MG63 (cell line): ENCODE results near the gene PODXL. TPM values are rescaled to one million over a fixed set of nuclear protein-coding genes. Genes with fewer than 3 reads are reported as not detected.
A peak's percentile ranks its signal among the peaks of the same experiment; 100 is the strongest.

Source experiments
- DNase-seq: peaks from one replicate; pipeline ENCODE4 v3.0.0-alpha.2; 2020
- H3K27me3 ChIP-seq: fragments of 250-450 bp; sonication (Bioruptor Pico); 2 replicates; pipeline ENCODE4 v1.5.1; 2020; ENCODE audit warnings: mild to moderate bottlenecking, moderate library complexity
- H3K36me3 ChIP-seq: fragments of 250-450 bp; sonication (Bioruptor Pico); 2 replicates; pipeline ENCODE4 v1.5.1; 2020; ENCODE audit warnings: mild to moderate bottlenecking, moderate library complexity
- H3K4me3 ChIP-seq: fragments of 250-450 bp; sonication (Bioruptor Pico); 2 replicates; pipeline ENCODE4 v1.5.1; 2020; ENCODE audit warnings: mild to moderate bottlenecking, moderate library complexity
- H3K9me3 ChIP-seq: fragments of 250-450 bp; sonication (Bioruptor Pico); 2 replicates; pipeline ENCODE4 v1.5.1; 2020; ENCODE audit warnings: mild to moderate bottlenecking, moderate library complexity
- total RNA-seq: library from RNA; depleted of rRNA; stranded (reverse); fragments of >200 nt; shearing (Covaris generic); gene quantifications from 2 replicates; pipeline ENCODE4 v1.2.3, GENCODE V29; 2014; ENCODE audit warnings: low replicate concordance

PODXL gene
- total RNA-seq, 1 experiment from 2014 or later, result 1.2 TPM

DNA sequence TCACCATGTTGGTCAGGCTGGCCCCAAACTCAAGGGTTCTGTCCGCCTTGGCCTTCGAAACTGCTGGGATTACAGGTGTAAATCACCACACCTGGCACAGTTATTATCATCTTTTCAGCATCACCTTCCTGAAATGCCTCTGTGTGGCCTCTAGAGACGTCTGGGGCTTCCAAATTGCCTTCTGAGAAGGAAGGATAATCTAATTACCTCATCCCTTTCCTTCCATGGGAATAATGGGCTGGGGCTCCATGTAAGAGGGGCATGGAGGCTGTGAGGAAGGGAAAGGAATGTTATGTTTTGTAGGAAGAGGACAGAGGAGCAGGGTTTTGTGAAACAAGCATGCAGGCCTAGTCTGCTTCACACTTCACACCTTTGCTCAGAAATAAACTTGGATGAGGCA lies 22.2 kb upstream of the PODXL start:
- no peak overlapping the region for H3K4me3 ChIP-seq
- no peaks in the 10 kb centered on the region for H3K27me3 ChIP-seq
- no peaks in the 10 kb centered on the region for H3K9me3 ChIP-seq
- no peak for DNase-seq
- H3K36me3 ChIP-seq, result no peaks in the 10 kb centered on the region

DNA sequence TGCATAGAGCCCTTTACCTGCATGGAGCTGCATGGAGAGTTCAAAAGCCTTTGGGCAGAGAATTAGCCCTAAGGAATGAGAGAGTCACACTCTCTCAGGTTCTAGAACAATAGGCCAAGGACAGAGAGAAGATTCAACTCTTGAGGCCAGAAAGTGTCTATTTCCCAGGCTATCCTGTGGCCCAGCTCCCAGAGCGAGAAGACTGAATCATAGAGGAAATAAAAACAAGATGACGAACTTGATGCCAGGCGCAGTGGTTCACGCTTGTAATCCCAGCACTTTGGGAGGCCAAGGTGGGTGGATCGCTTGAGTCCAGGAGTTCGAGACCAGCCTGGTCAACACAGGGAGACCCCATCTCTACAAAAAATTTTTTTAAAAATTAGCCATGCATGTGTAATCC lies 18.3 kb upstream of the PODXL start:
- no peak overlapping the region for H3K4me3 ChIP-seq
- no peaks in the 10 kb centered on the region for H3K9me3 ChIP-seq
- H3K36me3 ChIP-seq, result no peaks in the 10 kb centered on the region
- peak; percentile 49 for DNase-seq
- no peaks in the 10 kb centered on the region for H3K27me3 ChIP-seq

DNA sequence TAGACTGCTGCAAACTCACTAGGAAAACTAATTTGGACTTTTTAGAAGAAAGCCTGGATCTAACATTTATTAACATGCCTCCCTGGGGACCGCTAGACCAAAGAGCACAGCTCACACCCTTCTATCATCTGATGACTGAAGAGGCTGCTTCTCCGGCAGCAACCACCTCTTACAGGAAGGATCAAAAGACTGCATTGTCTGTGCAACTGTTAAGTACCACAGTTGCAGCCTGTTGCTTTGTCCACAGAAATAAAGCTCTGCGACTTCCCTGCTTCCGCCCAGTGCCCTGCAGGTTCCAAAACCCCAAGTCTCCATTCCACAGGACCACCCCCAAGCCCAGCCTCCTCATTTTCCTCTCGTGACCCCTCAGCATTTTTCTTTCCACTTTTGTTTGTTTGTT lies 14.0 kb upstream of the PODXL start:
- H3K36me3 ChIP-seq, result no peaks in the 10 kb centered on the region
- no peak overlapping the region for H3K4me3 ChIP-seq
- H3K9me3 ChIP-seq, result no peaks in the 10 kb centered on the region
- no peak for DNase-seq
- H3K27me3 ChIP-seq, result no peaks in the 10 kb centered on the region

DNA sequence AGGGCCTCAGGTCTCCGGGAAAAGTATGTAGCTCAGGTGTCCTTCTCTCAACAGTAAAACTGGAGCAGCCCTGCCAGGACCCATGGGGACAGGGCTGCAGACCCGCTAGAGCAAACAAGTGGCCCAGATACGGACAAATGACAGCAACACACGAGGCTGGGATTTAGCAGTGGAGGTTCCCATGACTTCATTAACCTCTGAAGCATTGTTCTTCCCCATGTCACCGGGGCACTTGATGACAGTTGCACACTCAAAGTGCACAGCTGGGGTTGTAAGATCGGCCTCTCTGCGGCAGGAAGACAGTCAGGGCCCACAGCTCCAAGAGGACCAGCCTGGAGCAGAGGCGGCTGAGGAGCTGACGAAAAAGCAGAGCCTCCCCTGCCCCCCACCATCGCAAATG lies 12.5 kb upstream of the PODXL start:
- Histone ChIP-seq H3K27me3 (no peaks in the 10 kb centered on the region), H3K9me3 (no peaks in the 10 kb centered on the region), H3K36me3 (no peaks in the 10 kb centered on the region), H3K4me3 (no peak overlapping the region)
- no peak for DNase-seq

DNA sequence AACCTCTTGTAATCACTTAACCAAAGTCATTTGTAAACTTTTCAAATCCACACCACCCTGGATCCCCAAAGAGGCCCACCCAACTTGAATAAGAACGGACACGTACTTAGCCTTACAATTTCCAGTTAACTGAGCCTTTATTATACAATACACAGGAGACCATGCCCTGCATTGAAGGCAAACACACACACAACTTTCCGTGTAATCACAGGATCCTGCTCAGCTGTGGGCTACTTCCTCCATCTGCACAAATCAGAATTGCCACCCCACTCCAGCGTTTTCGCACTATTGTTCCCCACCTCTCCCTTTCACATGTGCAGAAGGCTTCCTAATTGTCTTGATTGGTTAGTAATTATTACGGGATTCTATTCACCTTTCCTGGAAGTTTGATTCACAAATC lies 12.1 kb upstream of the PODXL start:
- DNase-seq, result no peak
- no peaks in the 10 kb centered on the region for H3K9me3 ChIP-seq
- H3K27me3 ChIP-seq, result no peaks in the 10 kb centered on the region
- no peaks in the 10 kb centered on the region for H3K36me3 ChIP-seq
- no peak overlapping the region for H3K4me3 ChIP-seq

DNA sequence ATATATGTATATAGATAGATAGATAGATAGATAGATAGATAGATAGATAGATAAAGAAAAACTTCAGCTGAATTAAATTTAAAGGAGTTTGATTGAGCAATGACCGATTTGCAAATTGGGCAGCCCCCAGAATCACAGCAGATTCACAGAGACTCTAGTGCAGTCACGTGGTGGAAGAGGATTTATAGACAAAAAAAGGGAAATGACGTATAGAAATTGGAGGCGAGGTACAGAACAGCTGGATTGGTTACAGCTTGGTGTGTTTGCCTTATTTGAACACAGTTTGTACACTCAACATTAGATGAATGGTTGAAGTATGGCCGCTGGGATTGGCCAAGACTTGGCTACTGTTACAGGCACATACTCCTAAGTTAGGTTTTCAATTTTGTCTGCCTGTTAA lies 8.2 kb upstream of the PODXL start:
- no peak for DNase-seq
- Histone ChIP-seq H3K9me3 (no peaks in the 10 kb centered on the region), H3K27me3 (no peaks in the 10 kb centered on the region), H3K4me3 (no peak overlapping the region), H3K36me3 (no peaks in the 10 kb centered on the region)

DNA sequence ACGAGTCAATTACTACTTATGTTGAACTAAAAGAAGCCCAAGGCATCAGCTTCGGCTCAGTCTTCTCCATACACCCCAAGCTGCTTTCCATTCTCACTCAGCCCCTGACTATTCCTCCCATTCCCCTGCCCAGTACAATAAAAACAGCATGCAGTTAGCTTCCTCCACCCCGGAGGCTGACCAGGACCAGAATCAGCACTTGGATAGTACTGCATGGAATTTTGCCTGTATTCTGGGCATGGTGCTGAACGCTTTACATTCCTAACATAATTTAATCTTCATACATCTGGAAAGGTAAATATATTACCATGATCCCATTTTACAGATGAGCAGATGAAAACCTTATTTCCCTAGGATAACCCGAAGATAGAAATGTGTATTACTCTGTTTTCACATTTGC lies 7.5 kb upstream of the PODXL start:
- DNase-seq, result no peak
- Histone ChIP-seq H3K36me3 (no peaks in the 10 kb centered on the region), H3K27me3 (no peaks in the 10 kb centered on the region), H3K9me3 (no peaks in the 10 kb centered on the region), H3K4me3 (no peak overlapping the region)

DNA sequence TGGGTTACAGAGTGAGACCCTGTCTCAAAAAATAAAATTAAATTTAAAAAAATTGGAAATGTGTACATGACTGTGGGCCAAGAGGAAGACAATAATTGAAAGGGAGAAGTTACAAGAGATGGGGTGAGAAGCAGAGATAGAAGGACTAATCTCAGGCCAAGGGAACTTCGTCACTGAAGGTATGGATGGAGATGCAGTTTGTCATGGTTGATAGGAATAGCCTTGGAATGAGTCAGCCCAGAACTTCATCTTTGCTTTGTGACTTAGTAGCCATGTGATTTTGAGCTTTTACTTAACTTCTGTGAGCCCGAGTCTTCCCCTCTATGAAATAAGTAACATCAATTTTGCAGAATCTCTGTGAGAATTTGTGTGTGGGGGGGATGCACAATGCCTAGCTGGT lies 6.5 kb upstream of the PODXL start:
- Histone ChIP-seq H3K36me3 (no peaks in the 10 kb centered on the region), H3K4me3 (no peak overlapping the region), H3K27me3 (0 out of 2 replicates have a peak, but pooled peaks cover under 1% of the 10 kb centered on the region), H3K9me3 (no peaks in the 10 kb centered on the region)
- no peak for DNase-seq

DNA sequence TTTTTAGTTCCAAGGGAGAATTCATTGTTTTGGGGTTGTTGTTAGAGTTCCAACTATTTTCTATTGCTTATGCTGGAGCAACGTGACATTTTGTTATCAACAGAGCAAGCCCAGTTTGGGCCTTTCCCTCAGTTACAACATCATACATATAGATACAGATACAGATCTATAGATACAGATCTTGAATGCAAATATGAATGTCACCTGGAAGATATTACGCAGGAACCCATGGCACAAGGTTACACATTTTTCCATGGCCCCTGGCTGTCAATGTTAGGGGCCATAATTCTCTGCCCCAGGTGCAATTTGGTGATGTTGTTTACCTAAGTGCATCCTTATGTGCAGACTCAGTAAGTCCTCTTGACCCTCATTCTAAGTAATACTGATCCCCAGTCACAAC lies 3.6 kb upstream of the PODXL start:
- peaks cover 18% of the 10 kb centered on the region for H3K27me3 ChIP-seq
- no peaks in the 10 kb centered on the region for H3K36me3 ChIP-seq
- no peaks in the 10 kb centered on the region for H3K9me3 ChIP-seq
- H3K4me3 ChIP-seq, result no peak overlapping the region
- no peak for DNase-seq

DNA sequence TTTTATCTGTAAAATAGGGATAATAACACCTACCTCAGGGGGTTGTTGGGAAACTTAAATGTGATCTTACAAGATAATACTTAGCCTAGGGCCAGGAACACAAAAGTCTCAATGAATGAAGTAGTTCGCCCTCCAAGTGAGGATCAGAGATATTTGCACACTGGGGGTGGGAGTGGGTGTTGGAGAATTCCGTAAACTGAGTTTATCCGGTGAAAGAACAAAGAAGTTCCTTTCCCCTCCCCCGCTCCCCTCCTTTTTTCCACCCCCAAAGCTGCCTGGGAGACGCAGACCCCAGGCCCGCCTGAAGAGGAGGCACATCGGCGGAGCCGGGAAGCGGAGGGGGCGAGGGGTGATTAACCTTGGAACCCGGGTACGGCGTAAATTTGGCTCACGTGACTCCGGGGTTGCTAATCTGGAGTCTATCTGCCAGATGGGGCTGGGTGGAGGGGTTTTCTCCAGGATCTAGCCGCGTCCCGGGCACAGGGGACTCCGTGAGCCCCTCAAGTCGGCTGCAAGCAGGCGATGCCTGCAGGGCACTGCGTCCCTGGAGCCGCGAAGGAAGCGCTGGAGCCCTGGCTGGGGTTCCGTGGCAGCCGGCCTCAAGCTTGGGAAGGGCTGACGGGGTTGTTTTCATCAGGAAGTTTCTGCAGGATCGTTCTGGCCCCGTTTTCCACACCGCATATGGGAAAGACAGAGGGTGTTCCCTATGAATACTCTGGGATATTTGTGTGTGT lies 1.4 kb upstream of the PODXL start:
- no peaks in the 10 kb centered on the region for H3K36me3 ChIP-seq
- H3K4me3 ChIP-seq, result no peak overlapping the region
- peaks cover 18% of the 10 kb centered on the region for H3K27me3 ChIP-seq
- no peak for DNase-seq
- H3K9me3 ChIP-seq, result no peaks in the 10 kb centered on the region

DNA sequence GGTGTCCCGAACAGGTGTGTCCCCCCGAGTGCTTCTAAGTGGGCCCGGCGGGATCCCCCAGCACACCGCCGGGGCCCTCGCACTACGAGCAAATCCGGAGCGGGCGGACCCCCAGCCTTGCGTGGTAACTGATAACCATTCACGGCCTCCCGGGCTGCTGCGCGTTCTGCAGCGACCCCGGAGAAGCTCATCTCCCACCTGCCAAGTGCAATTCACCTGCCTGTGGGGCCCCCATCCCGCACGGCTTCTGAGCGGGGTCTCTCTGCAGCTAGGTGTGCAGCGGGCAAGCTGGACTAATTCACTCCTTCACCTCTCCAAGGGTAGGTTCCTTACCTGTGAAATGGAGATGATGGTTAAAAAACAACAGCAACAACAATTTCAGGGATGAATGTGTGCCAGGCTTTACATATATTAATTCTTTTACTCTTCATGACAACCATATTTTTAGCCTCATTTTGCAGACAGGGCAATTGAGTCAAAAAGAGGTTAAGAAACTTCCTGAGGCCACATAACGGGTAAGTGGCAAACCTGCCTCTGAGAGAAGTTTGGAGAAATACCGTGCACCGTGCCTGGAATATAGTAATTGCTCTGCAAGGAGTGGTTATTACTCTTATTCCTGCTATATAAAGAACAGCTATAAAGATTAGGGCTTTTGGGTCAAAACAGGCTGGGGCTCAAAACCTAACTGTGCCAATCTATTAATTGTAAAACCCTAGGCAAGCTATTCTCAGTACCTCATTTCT lies 652 bp upstream of the PODXL start:
- Histone ChIP-seq H3K9me3 (no peaks in the 10 kb centered on the region), H3K4me3 (peak overlapping the region; percentile 32), H3K36me3 (no peaks in the 10 kb centered on the region), H3K27me3 (peaks cover 18% of the 10 kb centered on the region)
- no peak for DNase-seq

DNA sequence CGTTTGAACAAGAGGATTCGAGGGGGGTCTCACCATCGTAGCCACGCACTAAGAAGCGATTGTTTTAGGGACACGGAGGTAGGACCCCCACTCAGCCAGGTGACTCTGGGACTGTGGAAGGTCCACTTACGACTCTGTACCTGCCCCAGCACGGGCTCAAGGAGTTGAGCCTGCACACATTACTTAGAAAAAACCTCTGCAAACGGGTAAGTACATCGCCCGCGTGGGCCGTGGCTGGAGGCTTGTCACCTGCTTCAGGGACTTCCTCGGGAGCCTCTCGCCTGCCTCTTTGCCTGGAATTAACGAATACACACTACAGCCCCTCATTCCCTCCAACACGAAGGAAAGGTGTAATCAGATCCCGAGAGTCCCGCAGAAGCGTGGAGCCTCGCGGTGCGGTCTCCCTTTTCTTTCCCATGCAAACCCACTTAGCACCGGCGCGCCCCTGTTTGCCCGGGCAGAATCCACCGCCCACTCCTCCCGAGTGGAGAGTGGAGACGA lies 826 bp downstream of the PODXL start:
- no peak for DNase-seq
- Histone ChIP-seq H3K9me3 (no peaks in the 10 kb centered on the region), H3K4me3 (peak overlapping the region; percentile 36; the same call in 1 of the 2 replicates), H3K27me3 (peaks cover 18% of the 10 kb centered on the region), H3K36me3 (no peaks in the 10 kb centered on the region)

DNA sequence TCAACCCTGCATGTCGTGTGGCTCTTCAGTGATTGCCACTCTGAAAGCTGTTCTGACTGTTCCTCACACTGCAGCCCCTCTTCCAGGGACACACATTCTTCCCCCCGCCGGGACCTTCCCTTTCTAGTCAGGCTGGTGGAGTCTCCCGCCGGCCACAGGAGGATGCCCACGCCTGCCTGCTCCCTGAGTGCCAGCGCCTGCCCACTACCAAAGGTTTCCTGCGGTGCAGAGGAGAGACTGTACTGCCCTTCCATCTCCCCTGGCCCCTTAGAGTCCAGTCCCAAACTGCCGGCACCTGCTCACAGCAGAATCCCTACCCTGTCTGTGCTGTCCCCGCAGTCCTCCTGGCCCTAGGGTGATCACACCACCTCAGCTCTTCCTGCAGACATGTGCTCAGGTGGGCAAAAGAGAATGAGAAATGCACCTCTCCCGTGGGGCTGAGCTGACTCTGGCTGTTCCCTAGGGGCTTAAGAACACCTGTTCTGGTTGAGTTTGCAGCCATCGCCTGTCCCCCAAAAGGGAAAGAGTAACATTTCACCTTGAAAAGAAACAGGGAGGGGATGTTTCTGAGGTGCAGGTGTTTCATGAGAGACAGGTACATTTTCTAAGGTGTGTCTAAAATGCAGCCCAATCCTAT lies 1.4 kb downstream of the PODXL start:
- H3K36me3 ChIP-seq, result no peaks in the 10 kb centered on the region
- DNase-seq, result no peak
- H3K4me3 ChIP-seq, result no peak overlapping the region
- no peaks in the 10 kb centered on the region for H3K9me3 ChIP-seq
- H3K27me3 ChIP-seq, result peaks cover 18% of the 10 kb centered on the region

DNA sequence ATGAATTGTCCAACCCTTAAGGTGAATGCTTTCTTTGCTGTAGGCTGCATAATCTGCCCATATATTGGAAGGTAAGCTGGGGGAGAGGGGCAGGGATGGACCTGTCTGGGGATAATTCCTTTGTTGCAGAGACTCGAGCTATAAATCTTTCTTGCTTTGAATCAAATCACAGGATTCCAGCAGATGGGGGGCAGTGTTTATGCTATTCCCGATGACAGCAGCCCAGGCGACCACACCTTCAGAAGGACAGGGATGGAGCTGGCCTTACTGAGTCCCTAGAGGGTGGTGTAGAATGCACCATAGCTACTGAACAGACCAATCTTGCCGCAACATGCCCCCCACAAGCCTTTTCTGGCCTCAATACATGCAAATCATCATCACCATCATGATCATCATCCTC lies 2.5 kb downstream of the PODXL start:
- Histone ChIP-seq H3K36me3 (no peaks in the 10 kb centered on the region), H3K4me3 (no peak overlapping the region), H3K27me3 (peaks cover 18% of the 10 kb centered on the region), H3K9me3 (no peaks in the 10 kb centered on the region)
- DNase-seq, result no peak

DNA sequence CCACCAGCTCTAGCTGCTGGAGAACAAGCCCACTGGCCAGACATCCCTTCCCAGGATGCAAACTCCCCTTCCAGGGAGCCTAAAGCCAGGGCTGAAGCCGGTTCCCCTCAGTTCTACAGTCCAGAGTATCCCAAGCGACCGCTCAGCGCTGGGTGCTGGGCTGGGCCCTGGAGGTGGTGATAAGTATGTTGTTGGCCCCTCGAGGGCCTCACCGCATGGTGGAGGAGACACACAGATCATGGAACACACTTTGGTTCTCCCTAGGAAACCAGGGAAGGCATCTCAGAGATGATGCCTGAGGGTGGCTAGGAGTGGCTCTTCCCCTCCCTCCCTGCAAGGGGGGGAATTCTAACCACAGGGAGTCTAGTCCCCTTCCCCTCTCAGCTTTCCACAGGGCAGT lies 4.4 kb downstream of the PODXL start:
- no peak for DNase-seq
- Histone ChIP-seq H3K27me3 (peaks cover 9% of the 10 kb centered on the region), H3K9me3 (no peaks in the 10 kb centered on the region), H3K36me3 (no peaks in the 10 kb centered on the region), H3K4me3 (no peak overlapping the region)

DNA sequence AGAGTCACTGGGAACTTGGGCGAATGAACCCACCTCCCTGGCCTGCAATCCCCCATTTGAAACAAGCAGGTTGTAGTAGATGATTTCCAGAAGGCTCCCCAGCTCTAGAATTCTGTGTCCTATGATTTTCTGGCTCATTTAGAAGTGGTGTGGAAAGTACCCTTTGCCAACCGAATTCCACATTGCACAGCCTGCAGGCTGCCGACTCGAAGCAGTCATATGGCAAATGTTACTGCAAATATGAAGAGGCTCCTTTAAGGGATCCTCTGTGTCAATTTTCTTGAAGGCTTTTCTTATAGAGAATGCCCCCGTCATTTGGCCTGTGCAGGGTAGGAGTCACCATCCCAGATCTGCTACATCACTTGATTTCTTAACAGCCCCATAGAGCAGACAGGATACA lies 5.6 kb downstream of the PODXL start:
- H3K4me3 ChIP-seq, result no peak overlapping the region
- peaks cover 2% of the 10 kb centered on the region for H3K27me3 ChIP-seq
- H3K9me3 ChIP-seq, result no peaks in the 10 kb centered on the region
- DNase-seq, result no peak
- H3K36me3 ChIP-seq, result no peaks in the 10 kb centered on the region

DNA sequence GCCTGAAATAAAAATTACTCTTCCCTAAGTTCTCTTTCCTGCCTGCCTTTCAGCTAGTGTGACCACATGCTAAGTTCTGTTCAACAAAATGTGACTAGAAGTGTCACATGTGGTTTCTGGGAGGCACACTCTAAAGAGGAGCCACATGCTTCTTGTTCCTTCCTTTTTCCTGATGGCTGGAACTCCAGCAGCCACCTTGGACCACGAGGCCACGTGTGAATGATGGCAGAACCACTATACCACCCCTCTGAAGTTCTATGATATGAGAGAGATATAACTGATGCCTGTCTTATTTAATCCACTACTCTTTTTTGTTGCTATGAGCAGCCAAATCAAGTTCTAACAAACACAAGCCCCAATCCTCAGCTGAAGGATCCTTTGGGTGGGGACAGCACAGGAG lies 8.1 kb downstream of the PODXL start:
- Histone ChIP-seq H3K9me3 (no peaks in the 10 kb centered on the region), H3K36me3 (no peaks in the 10 kb centered on the region), H3K4me3 (no peak overlapping the region), H3K27me3 (no peaks in the 10 kb centered on the region)
- no peak for DNase-seq
